HEK293 (cell line): ENCODE measurements around the gene CRTAP.

Experiments used
- GLI4 ChIP-seq: fragments of 450-650 bp; formaldehyde crosslinking; IDR thresholded peaks from 2 replicates; pipeline ENCODE4 v1.5.1; 2016; ENCODE audit warnings: missing biosample characterization, missing genetic modification characterization
- SP2 ChIP-seq: fragments of 450-650 bp; formaldehyde crosslinking; IDR thresholded peaks from 2 replicates; pipeline ENCODE4 v1.5.1; 2016; ENCODE audit warnings: missing biosample characterization, missing genetic modification characterization
- ZNF292 ChIP-seq: fragments of 450-650 bp; formaldehyde crosslinking; IDR thresholded peaks from 2 replicates; pipeline ENCODE4 v1.5.1; 2016; ENCODE audit warnings: low read depth, missing biosample characterization, missing genetic modification characterization, borderline replicate concordance
- ZNF510 ChIP-seq: fragments of 450-650 bp; formaldehyde crosslinking; IDR thresholded peaks from 2 replicates; pipeline ENCODE4 v1.5.1; 2018; ENCODE audit warnings: mild to moderate bottlenecking, missing genetic modification characterization, missing biosample characterization; ENCODE audit not compliant: insufficient replicate concordance
- ZNF560 ChIP-seq: fragments of 450-650 bp; formaldehyde crosslinking; IDR thresholded peaks from 2 replicates; pipeline ENCODE4 v1.5.1; 2017; ENCODE audit warnings: missing biosample characterization, missing genetic modification characterization, borderline replicate concordance
- ZNF707 ChIP-seq: fragments of 450-650 bp; formaldehyde crosslinking; IDR thresholded peaks from 2 replicates; pipeline ENCODE4 v1.5.1; 2016; ENCODE audit warnings: missing biosample characterization, missing genetic modification characterization
- ZNF768 ChIP-seq: fragments of 450-650 bp; formaldehyde crosslinking; IDR thresholded peaks from 2 replicates; pipeline ENCODE4 v1.5.1; 2018; ENCODE audit warnings: missing biosample characterization, mild to moderate bottlenecking, missing genetic modification characterization
- TF ChIP-seq, protein P1 (sequence below): fragments of 450-650 bp; formaldehyde crosslinking; IDR thresholded peaks from 2 replicates; pipeline ENCODE4 v1.5.1; 2016; ENCODE audit warnings: missing biosample characterization, missing genetic modification characterization
- TF ChIP-seq, protein P2 (sequence below): fragments of 450-650 bp; formaldehyde crosslinking; conservative IDR thresholded peaks from 2 replicates; pipeline ENCODE4 v1.5.1; 2016; ENCODE audit warnings: low read depth, missing biosample characterization, missing genetic modification characterization
- TF ChIP-seq, protein P3 (sequence below): fragments of 450-650 bp; formaldehyde crosslinking; IDR thresholded peaks from 2 replicates; pipeline ENCODE4 v1.5.1; 2016; ENCODE audit warnings: missing biosample characterization, missing genetic modification characterization, borderline replicate concordance
- TF ChIP-seq, protein P4 (sequence below): fragments of 450-650 bp; formaldehyde crosslinking; IDR thresholded peaks from 2 replicates; pipeline ENCODE4 v1.5.1; 2016; ENCODE audit warnings: missing biosample characterization, missing genetic modification characterization
- TF ChIP-seq, protein P5 (sequence below): fragments of 450-650 bp; formaldehyde crosslinking; IDR thresholded peaks from 2 replicates; pipeline ENCODE4 v1.5.1; 2017; ENCODE audit warnings: missing biosample characterization, missing genetic modification characterization
- TF ChIP-seq, protein P6 (sequence below): fragments of 450-650 bp; formaldehyde crosslinking; IDR thresholded peaks from 2 replicates; pipeline ENCODE4 v1.5.1; 2016; ENCODE audit warnings: missing biosample characterization, missing genetic modification characterization

DNA sequence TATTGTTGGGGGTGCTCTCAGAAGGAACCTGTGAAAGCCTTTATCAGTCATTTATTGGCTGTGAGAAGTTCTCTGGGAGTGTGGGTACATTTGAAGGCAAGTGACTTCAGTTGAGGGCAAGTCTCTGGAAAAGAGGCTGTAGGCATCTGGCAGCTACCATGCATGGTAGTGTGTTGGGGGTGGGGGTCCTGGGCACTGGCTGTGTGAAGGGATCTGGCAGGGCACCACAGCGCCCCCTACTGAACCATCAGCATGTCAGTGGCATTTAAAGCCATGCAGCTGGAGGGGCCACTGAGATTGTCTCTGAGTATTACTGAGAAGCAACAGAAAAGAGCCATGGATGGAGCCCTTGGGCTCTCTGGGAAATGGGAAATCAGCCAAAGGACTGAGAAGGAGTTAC is 30.6 kb downstream of the CRTAP start:
- TF ChIP-seq, protein P1, sequence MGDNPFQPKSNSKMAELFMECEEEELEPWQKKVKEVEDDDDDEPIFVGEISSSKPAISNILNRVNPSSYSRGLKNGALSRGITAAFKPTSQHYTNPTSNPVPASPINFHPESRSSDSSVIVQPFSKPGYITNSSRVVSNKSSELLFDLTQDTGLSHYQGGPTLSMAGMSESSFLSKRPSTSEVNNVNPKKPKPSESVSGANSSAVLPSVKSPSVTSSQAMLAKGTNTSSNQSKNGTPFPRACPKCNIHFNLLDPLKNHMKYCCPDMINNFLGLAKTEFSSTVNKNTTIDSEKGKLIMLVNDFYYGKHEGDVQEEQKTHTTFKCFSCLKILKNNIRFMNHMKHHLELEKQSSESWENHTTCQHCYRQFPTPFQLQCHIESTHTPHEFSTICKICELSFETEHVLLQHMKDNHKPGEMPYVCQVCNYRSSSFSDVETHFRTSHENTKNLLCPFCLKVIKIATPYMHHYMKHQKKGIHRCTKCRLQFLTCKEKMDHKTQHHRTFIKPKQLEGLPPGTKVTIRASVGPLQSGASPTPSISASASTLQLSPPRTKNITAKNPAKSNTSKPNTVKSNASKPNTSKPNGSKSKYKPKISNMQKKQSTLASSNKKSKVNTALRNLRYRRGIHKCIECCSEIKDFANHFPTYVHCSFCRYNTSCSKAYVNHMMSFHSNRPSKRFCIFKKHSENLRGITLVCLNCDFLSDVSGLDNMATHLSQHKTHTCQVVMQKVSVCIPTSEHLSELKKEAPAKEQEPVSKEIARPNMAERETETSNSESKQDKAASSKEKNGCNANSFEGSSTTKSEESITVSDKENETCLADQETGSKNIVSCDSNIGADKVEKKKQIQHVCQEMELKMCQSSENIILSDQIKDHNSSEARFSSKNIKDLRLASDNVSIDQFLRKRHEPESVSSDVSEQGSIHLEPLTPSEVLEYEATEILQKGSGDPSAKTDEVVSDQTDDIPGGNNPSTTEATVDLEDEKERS = no peak
- TF ChIP-seq, protein P2, sequence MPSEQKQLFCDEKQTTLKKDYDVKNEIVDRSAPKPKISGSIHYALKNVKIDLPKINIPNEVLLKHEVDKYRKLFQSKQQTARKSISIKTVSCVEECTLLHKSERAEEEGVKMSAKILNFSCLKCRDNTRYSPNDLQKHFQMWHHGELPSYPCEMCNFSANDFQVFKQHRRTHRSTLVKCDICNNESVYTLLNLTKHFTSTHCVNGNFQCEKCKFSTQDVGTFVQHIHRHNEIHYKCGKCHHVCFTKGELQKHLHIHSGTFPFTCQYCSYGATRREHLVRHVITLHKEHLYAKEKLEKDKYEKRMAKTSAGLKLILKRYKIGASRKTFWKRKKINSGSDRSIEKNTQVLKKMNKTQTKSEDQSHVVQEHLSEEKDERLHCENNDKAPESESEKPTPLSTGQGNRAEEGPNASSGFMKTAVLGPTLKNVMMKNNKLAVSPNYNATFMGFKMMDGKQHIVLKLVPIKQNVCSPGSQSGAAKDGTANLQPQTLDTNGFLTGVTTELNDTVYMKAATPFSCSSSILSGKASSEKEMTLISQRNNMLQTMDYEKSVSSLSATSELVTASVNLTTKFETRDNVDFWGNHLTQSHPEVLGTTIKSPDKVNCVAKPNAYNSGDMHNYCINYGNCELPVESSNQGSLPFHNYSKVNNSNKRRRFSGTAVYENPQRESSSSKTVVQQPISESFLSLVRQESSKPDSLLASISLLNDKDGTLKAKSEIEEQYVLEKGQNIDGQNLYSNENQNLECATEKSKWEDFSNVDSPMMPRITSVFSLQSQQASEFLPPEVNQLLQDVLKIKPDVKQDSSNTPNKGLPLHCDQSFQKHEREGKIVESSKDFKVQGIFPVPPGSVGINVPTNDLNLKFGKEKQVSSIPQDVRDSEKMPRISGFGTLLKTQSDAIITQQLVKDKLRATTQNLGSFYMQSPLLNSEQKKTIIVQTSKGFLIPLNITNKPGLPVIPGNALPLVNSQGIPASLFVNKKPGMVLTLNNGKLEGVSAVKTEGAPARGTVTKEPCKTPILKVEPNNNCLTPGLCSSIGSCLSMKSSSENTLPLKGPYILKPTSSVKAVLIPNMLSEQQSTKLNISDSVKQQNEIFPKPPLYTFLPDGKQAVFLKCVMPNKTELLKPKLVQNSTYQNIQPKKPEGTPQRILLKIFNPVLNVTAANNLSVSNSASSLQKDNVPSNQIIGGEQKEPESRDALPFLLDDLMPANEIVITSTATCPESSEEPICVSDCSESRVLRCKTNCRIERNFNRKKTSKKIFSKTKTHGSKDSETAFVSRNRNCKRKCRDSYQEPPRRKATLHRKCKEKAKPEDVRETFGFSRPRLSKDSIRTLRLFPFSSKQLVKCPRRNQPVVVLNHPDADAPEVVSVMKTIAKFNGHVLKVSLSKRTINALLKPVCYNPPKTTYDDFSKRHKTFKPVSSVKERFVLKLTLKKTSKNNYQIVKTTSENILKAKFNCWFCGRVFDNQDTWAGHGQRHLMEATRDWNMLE (tag by site-specific recombination) = no peak
- TF ChIP-seq, protein P3, sequence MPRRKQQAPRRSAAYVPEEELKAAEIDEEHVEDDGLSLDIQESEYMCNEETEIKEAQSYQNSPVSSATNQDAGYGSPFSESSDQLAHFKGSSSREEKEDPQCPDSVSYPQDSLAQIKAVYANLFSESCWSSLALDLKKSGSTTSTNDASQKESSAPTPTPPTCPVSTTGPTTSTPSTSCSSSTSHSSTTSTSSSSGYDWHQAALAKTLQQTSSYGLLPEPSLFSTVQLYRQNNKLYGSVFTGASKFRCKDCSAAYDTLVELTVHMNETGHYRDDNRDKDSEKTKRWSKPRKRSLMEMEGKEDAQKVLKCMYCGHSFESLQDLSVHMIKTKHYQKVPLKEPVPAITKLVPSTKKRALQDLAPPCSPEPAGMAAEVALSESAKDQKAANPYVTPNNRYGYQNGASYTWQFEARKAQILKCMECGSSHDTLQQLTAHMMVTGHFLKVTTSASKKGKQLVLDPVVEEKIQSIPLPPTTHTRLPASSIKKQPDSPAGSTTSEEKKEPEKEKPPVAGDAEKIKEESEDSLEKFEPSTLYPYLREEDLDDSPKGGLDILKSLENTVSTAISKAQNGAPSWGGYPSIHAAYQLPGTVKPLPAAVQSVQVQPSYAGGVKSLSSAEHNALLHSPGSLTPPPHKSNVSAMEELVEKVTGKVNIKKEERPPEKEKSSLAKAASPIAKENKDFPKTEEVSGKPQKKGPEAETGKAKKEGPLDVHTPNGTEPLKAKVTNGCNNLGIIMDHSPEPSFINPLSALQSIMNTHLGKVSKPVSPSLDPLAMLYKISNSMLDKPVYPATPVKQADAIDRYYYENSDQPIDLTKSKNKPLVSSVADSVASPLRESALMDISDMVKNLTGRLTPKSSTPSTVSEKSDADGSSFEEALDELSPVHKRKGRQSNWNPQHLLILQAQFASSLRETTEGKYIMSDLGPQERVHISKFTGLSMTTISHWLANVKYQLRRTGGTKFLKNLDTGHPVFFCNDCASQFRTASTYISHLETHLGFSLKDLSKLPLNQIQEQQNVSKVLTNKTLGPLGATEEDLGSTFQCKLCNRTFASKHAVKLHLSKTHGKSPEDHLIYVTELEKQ (tag by site-specific recombination) = no peak
- TF ChIP-seq GLI4 (no peak), ZNF707 (tag by site-specific recombination) (no peak), ZNF292 (tag by site-specific recombination) (no peak), ZNF560 (no peak), SP2 (tag by site-specific recombination) (no peak), ZNF510 (tag by site-specific recombination) (no peak), ZNF768 (no peak)
- TF ChIP-seq, protein P4, sequence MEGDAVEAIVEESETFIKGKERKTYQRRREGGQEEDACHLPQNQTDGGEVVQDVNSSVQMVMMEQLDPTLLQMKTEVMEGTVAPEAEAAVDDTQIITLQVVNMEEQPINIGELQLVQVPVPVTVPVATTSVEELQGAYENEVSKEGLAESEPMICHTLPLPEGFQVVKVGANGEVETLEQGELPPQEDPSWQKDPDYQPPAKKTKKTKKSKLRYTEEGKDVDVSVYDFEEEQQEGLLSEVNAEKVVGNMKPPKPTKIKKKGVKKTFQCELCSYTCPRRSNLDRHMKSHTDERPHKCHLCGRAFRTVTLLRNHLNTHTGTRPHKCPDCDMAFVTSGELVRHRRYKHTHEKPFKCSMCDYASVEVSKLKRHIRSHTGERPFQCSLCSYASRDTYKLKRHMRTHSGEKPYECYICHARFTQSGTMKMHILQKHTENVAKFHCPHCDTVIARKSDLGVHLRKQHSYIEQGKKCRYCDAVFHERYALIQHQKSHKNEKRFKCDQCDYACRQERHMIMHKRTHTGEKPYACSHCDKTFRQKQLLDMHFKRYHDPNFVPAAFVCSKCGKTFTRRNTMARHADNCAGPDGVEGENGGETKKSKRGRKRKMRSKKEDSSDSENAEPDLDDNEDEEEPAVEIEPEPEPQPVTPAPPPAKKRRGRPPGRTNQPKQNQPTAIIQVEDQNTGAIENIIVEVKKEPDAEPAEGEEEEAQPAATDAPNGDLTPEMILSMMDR (tag by site-specific recombination) = no peak
- TF ChIP-seq, protein P5, sequence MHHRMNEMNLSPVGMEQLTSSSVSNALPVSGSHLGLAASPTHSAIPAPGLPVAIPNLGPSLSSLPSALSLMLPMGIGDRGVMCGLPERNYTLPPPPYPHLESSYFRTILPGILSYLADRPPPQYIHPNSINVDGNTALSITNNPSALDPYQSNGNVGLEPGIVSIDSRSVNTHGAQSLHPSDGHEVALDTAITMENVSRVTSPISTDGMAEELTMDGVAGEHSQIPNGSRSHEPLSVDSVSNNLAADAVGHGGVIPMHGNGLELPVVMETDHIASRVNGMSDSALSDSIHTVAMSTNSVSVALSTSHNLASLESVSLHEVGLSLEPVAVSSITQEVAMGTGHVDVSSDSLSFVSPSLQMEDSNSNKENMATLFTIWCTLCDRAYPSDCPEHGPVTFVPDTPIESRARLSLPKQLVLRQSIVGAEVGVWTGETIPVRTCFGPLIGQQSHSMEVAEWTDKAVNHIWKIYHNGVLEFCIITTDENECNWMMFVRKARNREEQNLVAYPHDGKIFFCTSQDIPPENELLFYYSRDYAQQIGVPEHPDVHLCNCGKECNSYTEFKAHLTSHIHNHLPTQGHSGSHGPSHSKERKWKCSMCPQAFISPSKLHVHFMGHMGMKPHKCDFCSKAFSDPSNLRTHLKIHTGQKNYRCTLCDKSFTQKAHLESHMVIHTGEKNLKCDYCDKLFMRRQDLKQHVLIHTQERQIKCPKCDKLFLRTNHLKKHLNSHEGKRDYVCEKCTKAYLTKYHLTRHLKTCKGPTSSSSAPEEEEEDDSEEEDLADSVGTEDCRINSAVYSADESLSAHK = no peak
- TF ChIP-seq, protein P6, sequence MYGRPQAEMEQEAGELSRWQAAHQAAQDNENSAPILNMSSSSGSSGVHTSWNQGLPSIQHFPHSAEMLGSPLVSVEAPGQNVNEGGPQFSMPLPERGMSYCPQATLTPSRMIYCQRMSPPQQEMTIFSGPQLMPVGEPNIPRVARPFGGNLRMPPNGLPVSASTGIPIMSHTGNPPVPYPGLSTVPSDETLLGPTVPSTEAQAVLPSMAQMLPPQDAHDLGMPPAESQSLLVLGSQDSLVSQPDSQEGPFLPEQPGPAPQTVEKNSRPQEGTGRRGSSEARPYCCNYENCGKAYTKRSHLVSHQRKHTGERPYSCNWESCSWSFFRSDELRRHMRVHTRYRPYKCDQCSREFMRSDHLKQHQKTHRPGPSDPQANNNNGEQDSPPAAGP = no peak
